HTERT RPE-1 (cell line): ENCODE data around the gene KRTAP29-1.

Source experiments
- in situ Hi-C: fragments of 300-500 bp; cut with MboI; formaldehyde crosslinking; loops from 4 replicates; pipeline ENCODE4 v1.14.3; 2020; ENCODE audit warnings: low sequenced_read_pairs

The KRTAP29-1 gene

GRCh38 chr17:41329279-41329948, 26.8 kb upstream of the KRTAP29-1 start:
- in situ Hi-C loops = no loop called here

DNA sequence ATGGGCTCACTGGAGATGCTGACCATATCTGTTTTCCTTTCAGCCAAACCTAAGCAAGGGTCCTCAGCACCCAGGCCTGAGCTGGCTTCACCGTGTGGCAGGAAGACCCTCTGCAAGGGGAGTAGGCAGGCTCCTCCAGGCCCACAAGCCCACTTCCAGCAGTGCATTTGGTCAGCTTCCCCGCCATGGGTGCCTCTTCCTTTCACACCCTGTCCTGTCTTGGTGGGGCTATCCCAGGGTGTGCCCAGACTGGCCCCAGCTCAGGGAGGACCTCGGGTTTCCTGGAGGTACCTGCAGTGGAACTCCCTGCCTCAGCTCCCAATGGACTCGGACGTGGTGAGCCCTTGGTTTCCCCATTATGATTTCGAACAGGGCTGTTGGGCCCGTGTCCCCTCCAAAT, 25.6 kb upstream of the KRTAP29-1 start:
- in situ Hi-C loops = no loop called here

DNA sequence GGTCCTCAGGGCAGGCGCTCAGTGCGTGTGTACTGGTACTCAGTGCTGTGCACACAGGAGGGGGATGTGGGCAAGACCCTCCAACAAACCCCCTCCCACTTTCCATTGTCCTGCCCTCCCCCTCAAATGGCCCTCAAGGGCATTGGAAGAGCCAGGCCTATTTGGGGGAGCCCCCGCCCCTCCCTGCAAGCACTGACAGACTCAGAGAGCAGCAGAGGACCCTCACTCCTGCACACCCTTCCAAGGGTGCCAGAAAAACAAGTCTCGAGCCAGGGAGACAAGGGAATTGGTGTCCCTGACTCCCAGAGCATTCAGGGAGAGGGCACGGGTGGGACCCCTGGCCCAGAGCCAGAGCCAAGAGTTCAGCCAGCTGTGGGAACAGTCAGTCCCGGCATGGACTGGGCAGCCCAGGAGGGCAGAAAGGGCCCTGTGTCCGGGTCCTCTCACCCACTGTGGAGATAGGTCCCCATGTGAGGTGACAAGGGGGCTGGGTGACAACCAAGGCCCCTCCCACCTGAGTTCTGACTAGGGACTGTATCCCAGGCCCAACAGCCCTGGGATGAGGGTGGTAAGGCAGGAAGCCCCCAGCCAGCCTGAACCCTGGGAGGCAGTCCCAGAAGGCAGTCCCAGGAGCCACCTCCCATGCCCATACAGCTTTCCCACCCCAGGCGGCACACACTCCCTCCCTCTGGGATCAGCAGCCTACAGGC, 24.9 kb upstream of the KRTAP29-1 start:
- in situ Hi-C loops = no loop called here

DNA sequence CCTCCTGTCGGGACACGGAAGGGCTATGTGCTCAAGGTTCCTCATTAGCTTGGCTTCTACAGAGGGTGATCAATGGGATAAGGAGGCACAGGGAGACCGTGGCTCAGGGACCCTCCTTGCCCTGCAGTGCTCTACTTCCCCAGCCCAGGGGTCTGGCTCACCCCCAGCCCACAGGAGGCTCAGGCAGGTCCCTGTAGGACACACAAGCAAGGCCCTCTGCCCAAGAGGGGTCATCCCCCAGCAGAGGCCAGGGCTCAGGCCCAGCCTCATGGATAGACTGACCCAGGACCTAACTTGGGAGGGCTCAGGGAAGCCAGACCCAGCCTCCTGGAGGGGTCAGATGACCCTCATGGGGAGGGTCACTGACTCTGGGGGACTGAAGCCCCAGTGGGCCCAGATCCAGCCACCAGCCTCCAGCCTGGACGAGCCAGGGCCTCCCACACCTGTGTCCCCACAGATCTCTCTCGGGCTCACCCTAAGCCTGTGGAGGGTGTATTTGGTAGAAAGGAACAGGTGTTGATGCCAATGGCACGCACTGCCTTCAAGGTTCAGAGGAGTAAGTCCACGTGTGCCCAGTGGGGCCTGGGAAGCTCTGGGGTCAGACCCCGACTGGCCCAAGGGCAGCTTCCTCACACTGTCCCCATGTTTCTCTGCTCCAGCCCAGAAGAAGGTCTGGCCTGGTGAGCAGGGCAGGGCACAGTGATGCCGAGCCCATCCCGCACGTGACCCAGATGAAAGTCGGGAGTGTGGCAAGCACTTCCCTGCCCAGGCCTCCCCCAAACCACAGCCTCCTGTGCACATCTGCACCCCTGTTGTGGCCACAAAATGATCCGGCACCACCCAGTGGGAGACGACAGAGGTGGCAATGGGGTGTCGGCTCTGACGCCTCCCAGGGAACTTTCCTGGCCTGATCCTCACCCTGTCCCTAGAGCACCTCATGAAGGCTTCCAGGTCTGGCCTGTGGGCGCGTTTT, 23.8 kb upstream of the KRTAP29-1 start:
- in situ Hi-C loops = no loop called here

GRCh38 chr17:41325611-41326010, 23.0 kb upstream of the KRTAP29-1 start:
- in situ Hi-C loops = no loop called here

DNA sequence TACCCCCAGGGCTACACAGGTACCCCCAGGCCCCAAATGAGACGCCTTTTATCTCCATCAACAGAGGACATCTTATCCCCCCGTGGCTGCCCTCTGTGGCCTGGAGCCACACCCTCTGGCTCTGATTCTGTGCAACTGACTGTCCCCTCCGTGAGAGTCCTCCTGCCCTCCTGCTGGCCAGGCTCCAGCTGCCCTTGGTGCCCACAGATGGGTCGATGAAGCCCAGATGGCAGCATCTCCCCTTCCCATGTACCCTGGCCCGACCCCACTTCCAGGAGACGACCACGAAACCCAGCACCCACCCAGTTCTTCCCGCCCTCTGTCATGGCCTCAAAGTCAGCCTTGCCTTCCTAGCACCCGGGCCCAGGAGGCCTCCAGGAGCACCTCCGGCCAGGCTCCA, 22.5 kb upstream of the KRTAP29-1 start:
- in situ Hi-C loops = no loop called here

DNA sequence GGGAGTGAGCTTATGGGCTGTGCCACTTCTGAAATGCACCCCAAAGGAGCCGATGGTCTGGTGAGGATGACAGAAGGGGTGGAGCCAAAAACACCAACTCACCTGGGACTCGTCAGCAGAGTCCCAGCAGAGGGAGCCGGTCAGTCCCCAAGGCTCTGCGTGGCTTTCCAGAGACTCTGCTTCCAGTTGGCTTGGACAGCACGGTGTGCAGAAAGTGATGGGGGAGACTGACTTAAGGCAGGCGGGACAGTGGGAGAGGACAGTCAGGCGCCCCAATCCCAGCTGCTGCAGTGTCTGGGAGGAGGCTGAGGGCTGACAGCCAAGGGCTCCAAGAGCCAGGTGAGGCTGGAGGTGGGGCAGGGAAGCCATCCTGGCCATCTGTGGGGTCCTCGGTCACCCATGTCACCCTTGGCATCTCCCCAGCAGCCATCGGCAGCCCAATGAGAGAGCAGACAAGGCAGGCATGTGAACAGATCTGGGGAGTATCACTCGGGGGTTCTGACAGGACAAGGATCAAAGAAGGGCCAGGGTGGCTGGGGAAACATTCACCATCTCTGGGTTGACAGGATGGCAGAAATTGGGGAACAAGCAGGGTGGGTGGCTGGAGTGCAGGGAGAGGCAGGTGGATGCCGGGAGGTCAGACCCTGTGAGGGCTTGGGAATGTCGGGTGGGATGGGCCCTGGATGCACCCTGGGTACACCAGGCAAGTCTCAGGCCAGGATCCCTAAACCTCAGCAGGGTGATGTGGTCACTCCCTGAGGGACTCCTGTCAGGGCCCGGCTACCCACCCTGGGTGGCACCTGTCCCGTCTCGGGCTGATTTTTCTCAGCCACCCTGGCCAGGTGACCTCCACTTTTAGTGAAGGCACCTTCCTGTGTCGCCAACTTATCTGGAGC, 21.8 kb upstream of the KRTAP29-1 start:
- in situ Hi-C loops = no loop called here

DNA sequence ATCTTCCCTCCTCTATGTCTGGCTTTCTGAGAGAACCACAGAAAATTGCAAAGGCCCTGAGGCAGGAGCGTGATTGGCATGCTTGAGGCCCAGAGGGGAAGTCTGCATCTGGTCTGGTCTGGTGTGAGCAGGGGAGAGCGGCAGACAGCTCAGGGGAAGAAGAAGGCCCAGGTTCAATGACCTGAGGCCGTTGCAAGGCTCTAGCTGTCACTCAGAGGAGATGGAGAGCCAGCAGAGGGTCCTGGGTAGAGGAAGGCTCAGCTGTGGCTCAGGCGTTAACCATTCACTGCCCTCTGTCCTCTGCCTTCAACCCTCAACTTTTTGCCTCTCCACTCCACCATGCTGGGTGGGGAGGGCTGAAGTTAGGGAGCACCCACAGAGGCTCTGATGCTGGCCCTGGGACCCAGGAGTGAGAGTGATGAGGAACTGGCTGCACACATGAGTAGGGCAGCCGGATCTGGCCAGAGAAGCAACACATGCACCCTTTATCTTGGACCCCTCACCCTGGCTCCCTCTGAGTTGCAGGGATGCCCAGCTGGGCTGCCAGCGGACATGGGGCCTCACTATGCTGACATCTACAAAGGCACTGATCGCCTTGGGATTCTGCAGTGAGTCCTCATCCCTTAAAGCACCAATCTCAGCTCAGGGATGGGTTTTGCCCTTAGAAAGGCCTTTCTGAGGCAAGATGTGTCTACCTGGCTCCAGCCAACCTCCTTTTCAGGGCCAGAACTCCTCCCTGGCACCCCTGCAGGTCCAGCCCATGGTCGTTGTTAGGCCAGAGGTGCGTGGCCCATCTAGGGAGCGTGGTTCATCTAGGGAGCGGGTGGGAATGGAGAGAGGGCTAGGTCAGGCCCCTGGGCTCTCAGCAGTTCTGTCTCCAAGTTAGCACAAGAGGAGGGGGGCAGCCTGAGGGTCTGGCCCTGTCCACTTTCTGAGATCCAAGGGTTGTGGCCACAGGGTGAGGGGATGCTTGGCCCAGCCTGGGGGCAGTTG, 20.5 kb upstream of the KRTAP29-1 start:
- in situ Hi-C loops = no loop called here

GRCh38 chr17:41322094-41322902, 19.6 kb upstream of the KRTAP29-1 start:
- in situ Hi-C loops = no loop called here

DNA sequence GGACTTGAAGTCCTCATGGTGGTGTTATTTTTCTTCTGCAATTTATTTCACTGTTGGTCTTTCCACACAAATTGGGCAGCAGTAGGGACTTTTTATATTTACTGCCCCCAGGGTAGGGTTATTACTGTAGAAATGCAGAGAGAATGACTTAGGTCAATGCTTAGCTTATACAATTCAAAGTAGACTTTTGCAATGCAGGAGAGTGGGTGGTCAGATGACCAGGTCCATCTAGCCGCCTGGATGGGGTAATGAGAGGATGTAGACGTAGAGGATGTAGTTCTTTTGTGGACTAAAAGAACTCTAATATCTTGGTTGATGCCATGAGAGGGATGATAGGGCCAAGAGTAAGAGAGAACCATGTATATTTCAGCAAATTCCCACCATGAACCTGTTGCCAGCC, 15.6 kb upstream of the KRTAP29-1 start:
- in situ Hi-C loops = no loop called here

DNA sequence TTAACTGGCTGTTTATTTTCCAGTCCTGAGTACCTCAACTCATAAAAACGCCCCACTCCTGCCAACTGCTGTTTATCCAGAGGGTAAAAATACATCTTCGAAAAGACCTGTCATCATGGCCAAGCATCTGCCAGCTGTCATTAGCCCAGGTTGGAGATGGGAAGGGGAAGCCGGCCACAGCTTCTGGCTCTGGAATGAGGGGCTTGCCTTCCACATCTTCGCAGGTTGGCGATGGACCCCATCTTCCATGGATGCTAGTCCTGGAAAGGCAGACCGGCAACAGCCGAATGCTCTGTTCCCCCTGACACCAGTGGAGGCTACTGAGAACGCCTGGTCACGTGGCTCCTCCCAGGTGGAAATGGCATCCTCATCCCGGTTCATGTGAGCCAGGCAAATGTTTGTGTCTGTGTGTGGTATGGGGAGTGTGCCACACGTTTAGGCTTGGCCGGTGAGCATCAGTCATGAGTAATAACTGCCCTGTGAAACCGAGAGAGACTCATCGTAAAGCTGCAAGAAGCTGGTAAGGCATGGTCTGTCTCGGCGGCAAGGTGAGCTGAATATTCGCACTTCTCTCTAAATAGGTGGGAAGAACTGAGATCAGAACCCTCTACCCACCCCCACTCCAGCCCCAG, 13.3 kb upstream of the KRTAP29-1 start:
- in situ Hi-C loops = no loop called here

GRCh38 chr17:41315204-41315794, 12.6 kb upstream of the KRTAP29-1 start, which contains the start of gene KRTAP17-1:
Gene KRTAP17-1, minus strand, starts transcription at chr17:41315710. Its CDS starts 60 bp downstream, at chr17:41315650.
- in situ Hi-C loops = no loop called here

- in situ Hi-C loops = no loop called here
Observed at GRCh38 chr17:41311111-41311510, 8.5 kb upstream of the KRTAP29-1 start.

DNA sequence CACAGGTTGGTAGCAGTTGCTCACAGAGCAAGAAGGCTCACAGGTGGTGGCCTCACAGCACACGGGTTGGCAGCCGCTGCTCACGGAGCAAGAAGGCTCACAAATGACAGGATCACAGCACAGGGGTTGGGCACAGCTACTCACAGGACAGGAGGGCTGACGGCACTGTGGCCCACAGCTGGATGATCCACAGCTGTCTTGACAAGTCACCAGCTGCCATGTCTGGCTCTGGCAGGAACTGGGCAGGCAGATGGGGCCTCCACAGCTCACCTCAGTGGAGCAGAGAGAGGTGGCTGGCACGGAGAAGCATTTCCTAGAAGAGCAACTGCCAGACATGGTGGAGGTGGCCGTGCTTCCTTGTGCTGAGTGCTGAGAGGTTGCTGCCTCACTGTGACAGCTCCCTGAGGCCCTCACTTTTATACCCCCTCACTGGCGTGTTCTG, 6.3 kb upstream of the KRTAP29-1 start, which contains the start of gene KRTAP16-1:
KRTAP16-1 (minus strand) TSS at position 392 of the 442 bp plus-strand sequence; CDS start at position 336, 56 bp downstream.
- in situ Hi-C loops = no loop called here

GRCh38 chr17:41308251-41308917, 5.7 kb upstream of the KRTAP29-1 start:
- in situ Hi-C loops = no loop called here

GRCh38 chr17:41307647-41308046, 5.0 kb upstream of the KRTAP29-1 start:
- in situ Hi-C loops = no loop called here

- in situ Hi-C loops = no loop called here
Observed at GRCh38 chr17:41304091-41304490, 1.4 kb upstream of the KRTAP29-1 start.
